GM23338 (cell line): Measurements from ENCODE around the gene ATP7A.

Source experiments
- CREB1 ChIP-seq: fragments of 250-450 bp; sonication (Bioruptor Pico); IDR thresholded peaks from 2 replicates; pipeline ENCODE4 v1.5.0; 2020; ENCODE audit warnings: low read depth, mild to moderate bottlenecking, moderate library complexity
- CTCF ChIP-seq, 2 experiments: fragments of 200-600 bp in 1 of 2; sonication (generic) in 1 of 2; conservative IDR thresholded peaks; 2 replicates each; pipeline versions ENCODE4 v1.5.1 to v1.6.1; 2016 to 2017; ENCODE audit warnings: antibody characterized with exemption in 2 of 2, low read depth in 2 of 2, mild to moderate bottlenecking in 2 of 2, moderate library complexity in 1 of 2
- EZH2 ChIP-seq: fragments of 200-600 bp; sonication (generic); IDR thresholded peaks from one replicate; pipeline ENCODE4 v1.8.0; 2017; ENCODE audit warnings: antibody characterized with exemption, mild to moderate bottlenecking, low read depth; ENCODE audit not compliant: unreplicated experiment
- EZH2phosphoT487 ChIP-seq: fragments of 200-600 bp; sonication (generic); IDR thresholded peaks from one replicate; pipeline ENCODE4 v1.8.1; 2018; ENCODE audit warnings: antibody characterized with exemption; ENCODE audit not compliant: unreplicated experiment
- JUNB ChIP-seq: IDR thresholded peaks from one replicate; pipeline ENCODE4 v1.6.1; 2016; ENCODE audit warnings: antibody characterized with exemption; ENCODE audit not compliant: unreplicated experiment
- POLR2AphosphoS5 ChIP-seq: IDR thresholded peaks from 2 replicates; pipeline ENCODE4 v1.6.1; 2016; ENCODE audit warnings: antibody characterized with exemption, low read depth
- REST ChIP-seq: IDR thresholded peaks from one replicate; pipeline ENCODE4 v1.6.1; 2018; ENCODE audit warnings: antibody characterized with exemption; ENCODE audit not compliant: unreplicated experiment
- ZNF114 ChIP-seq: fragments of 250-450 bp; sonication (Bioruptor Pico); IDR thresholded peaks from 2 replicates; pipeline ENCODE4 v1.5.0; 2020; ENCODE audit warnings: mild to moderate bottlenecking, moderate library complexity
- ZNF331 ChIP-seq: fragments of 250-450 bp; sonication (Bioruptor Pico); IDR thresholded peaks from 2 replicates; pipeline ENCODE4 v1.5.0; 2020; ENCODE audit warnings: low read depth, mild to moderate bottlenecking, moderate library complexity
- ZNF462 ChIP-seq: fragments of 250-450 bp; sonication (Bioruptor Pico); IDR thresholded peaks from 2 replicates; pipeline ENCODE4 v1.5.0; 2020; ENCODE audit warnings: mild to moderate bottlenecking, moderate library complexity

- TF ChIP-seq CTCF (conservative IDR thresholded peaks at IDR 0.05; ENCODE audit: low read depth in 2 of 2) (no peak), EZH2phosphoT487 (no peak), CREB1 (CRISPR knock-in tag) (no peak), POLR2AphosphoS5 (no peak), REST (no peak), EZH2 (no peak), ZNF462 (no peak), ZNF331 (CRISPR knock-in tag) (no peak), JUNB (no peak), ZNF114 (CRISPR knock-in tag) (no peak)
Measured at GRCh38 chrX:77962068-77962902, 51.8 kb downstream of the ATP7A start.
